OCI-LY3 (cell line): ENCODE measurements around the gene TMEM54.

Source experiments
- CTCF ChIP-seq: fragments of 200-600, 300-600 bp; sonication (generic); IDR thresholded peaks from 2 replicates; pipeline ENCODE4 v1.5.1; 2014; ENCODE audit warnings: antibody characterized with exemption, low read length, low read depth
- EZH2phosphoT487 ChIP-seq: fragments of 200-600 bp; shearing (Covaris generic); IDR thresholded peaks from 2 replicates; pipeline ENCODE4 v1.6.1; 2018; ENCODE audit warnings: antibody characterized with exemption, mixed run types, low read depth

- TF ChIP-seq CTCF: no peak
- no peak for TF ChIP-seq EZH2phosphoT487
These were observed 43.0 kb upstream of the TMEM54 start for GRCh38 chr1:32944180-32944579.
